DND-41 (cell line): ENCODE measurements around the gene PLA2G4A.

ENCODE experiments used
- CTCF ChIP-seq: IDR thresholded peaks from 2 replicates; pipeline ENCODE4 v1.5.1; 2012; ENCODE audit warnings: borderline replicate concordance, low read length, moderate library complexity, mild to moderate bottlenecking; ENCODE audit not compliant: poor library complexity, severe bottlenecking; ENCODE audit errors: extremely low read depth
- EZH2 ChIP-seq: IDR thresholded peaks from 3 replicates; pipeline ENCODE4 v1.6.1; 2012; ENCODE audit warnings: borderline replicate concordance, low read depth, mild to moderate bottlenecking, moderate library complexity, low read length, inconsistent platforms; ENCODE audit not compliant: severe bottlenecking

GRCh38 chr1:187033693-187034390, 205.1 kb downstream of the PLA2G4A start:
- no peak for TF ChIP-seq CTCF
- TF ChIP-seq EZH2: no peak
